AG20443 (cell line): Measurements from ENCODE around the gene TFAP2E.

Experiments
- DNase-seq: peaks from one replicate; pipeline ENCODE4 v3.0.0; 2012; ENCODE audit warnings: low spot score, mixed read lengths

TFAP2E gene

DNA sequence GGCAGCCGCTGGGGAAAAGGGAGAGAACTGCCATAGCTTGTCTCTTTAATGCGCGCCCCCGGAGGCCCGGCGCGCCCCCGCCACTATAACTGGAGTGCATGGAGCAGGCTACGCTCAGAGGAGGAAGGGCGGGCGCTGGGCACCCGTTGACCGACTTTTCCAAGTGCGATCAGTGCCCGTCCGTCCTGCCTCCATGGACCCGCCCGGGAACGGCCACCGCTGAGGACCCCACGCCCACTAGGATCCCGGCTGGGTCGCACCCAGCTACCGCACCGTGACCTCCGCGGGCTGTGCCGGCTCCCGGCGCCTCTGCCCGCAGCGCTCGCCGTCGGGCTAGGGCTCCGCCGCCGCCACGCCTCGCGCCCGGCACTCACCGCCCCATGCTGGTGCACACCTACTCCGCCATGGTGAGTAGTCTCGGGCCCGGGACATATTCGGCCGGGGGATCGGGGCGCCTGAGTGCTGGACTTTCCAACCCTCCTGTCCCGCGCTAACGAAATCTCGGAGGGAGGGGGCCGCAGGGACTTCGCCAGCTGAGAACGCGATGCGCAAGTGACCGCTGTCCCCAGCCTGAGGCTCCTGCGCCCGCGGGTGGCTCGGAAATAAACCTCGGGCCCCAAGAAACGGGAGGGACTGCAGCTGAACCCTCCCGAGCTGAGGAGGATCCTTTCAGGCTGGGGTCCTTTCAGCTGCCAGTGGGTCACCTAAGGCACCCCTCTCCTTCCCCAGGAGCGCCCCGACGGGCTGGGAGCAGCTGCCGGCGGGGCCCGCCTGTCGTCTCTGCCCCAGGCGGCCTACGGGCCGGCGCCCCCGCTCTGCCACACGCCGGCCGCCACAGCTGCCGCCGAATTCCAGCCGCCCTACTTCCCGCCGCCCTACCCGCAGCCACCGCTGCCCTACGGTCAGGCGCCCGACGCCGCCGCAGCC, at the start of gene TFAP2E:
Gene TFAP2E (plus strand): TSS at position 117 of the 927 bp plus-strand sequence. CDS start 264 bp downstream, at position 381.
- peak; percentile 77 for DNase-seq

DNA sequence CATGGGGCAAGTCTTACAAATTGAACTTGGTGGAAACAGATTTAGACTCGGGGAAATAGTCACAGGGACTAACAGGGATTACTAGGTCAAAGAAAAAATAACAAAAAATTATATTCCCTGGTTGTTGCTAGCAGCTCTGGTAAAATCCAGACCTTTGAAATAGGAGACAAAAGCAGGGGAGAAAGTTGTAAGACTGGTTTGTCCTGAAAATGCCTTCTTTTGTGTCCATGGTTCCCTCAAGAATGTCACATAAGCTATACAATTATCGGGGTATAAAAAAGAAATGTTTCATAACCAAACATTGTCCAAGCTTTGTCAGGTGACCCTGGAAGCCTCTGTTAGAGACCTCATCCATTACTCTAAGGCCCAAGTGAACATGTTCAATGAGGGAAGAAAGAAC, 49.0 kb upstream of the TFAP2E start:
- no peak for DNase-seq

DNA sequence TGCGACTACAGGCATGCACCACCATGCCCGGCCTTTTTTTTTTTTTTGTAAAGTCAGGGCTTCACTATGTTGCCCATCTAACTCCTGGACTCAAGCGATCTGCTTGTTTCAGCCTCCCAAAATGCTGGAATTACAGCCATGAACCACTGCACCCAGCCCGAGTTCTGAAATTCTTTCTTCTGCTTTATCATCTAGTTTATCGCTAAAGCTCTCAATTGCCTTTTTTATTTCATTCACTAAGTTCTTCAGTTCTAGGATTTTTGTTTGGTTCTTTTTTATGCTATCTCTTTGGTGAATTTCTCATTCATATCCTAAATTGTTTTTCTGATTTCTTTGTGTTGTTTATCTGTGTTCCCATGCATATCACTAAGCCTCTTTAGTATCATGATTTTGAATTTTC, 42.9 kb upstream of the TFAP2E start:
- DNase-seq, result no peak

DNA sequence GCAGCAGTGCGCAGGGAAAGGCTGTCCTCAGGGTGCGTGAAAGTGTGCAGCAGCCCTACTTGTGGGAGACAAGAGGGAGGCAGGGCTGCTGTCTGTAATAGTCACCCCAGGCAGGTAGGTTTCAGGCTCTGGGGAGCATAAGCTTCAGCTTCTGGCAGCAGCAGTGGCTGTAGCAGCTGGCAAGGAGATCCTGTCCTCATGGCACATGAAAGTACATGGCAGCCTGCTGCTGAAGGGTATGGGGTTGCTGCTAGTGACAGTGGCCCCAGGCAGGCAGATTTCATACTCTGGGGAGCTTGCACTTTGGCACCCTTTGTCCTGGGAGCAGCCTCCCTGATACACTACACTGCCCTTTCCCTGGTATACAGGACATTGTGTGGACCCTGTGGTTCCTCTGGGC, 42.2 kb upstream of the TFAP2E start:
- DNase-seq, result no peak

DNA sequence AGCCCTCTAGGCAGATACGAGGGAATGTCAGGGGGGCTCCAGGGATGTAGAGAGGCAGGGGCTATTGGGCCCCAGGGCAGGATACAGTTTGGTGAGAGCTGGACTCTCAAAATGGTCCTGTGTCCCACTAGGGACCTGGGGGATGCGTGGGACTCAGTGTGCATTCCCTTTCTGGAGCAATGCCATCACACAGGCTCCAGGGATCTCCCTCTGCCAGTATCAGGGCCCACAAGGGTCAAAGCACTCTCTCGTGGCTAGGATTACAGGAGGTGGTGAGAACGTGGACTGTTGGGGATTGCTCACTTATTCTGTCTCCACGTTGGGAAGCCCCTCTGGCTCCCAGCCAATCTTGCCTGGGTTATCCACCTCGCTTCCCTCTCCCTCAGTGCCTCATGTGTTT, 41.7 kb upstream of the TFAP2E start:
- no peak for DNase-seq

DNA sequence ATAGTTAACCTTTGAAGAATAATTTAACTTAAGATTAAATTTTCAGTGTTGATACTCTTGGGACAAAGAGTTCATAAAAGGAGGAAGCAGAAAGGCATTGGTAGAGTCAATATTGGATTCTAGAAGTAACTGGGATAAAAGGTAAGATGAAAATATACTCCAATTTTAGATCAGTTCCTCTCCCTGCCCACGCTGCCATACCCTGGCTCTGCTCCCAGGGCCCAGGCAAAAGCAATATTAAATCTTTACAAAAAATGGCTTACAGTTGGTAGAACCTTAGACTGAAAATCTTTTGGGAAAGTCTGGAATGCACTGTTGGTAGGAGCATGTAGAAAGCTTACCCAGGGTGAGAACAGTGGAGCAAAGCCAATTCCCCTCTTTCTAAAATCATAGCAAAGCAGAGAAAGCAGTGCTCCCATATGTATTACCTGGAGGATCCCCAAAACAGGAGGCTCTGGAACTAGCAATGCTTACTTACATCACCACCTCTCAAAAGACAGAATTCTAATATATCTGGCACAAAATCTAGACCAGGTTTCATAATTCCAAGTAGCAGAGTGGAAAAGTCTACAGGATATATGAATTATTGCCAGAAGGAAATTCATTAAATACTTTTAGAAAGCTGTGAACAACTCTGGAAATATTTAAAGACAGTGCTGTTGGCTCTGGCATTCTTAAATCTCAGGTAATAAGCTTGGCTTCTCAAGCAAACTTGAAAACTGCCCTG, 40.5 kb upstream of the TFAP2E start:
- DNase-seq, result peak; percentile 17

DNA sequence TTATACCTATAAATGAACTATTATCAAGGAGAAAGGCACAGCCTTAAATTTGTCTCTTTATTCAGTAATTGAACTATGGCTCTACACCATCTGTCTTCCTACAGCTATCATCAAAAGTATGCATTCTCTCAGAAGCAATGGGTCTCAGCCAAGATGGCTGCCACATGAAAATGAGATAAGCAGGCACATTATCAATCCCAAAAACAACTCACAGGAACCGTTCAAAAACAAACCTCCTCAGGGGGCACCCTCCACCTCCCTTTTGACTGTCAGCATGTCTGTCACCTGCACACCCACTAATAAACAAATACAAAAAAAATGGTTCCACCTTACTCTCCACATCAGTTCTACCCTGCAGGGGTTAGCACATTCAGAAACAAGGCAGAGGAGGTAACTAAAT, 39.5 kb upstream of the TFAP2E start:
- DNase-seq, result no peak

DNA sequence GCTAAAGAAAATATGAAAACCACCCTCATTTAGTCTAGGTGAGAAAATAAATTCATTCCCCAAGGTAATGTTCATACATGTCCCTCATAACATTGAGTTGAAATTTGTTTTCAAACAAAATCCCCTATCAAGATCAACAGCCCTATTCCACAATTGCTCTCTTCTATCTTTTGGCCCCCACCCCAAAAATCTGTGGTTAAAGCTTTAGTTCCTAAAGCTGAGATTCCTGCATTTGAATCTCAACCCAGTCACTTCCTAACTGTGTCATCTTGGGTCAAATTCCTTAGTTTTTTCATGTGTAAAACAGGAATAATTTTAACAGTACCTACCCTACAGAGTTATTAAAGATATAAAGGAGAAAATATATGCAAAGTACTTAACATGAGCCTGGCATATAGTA, 37.9 kb upstream of the TFAP2E start:
- DNase-seq, result no peak

DNA sequence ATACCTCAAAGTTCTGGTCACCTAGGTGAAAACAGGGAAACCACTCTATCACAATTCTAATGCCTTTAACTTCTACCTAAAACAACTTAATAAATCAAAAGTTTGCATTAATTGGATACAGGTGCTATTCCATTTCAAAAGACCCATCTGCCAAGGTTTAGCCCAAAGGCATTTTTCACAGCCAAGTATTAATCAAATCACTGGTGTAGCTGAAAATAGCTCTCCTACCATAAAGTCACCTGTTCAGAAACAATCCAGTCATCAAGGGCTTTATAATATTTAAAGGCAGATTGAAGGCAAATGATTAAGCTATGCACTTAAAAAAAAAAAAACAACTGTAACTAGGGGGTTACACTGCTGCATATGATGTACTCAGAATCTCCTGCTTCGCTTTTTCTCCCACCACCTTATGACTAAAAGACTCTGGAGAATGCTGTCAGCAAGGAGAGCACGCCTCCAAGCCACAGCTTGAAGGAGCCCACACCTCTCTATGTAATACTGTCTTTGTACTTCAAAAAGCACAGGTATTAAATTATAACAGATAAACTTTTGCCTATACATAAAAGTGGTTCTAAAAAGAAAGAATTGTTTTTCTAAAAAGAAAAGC, 36.5 kb upstream of the TFAP2E start:
- no peak for DNase-seq

DNA sequence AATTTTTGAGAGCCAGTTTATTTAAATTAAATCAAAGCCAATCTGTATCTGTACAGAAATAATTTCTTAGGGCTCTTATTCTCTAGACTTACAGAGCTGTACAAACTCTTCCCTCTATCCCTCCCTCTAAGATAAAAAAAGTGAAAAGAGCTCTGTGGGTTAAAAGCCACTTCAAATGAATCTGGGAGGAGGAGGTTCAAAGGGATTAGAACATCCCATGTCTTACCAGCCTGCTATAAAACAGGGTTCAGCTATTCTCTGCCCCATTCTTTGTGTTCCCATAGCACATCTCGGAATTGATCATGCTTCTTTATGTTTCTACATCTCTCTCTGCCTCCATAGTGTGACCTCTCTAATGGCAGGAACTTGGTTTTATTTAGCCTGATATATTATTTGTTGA, 35.3 kb upstream of the TFAP2E start:
- DNase-seq, result no peak

DNA sequence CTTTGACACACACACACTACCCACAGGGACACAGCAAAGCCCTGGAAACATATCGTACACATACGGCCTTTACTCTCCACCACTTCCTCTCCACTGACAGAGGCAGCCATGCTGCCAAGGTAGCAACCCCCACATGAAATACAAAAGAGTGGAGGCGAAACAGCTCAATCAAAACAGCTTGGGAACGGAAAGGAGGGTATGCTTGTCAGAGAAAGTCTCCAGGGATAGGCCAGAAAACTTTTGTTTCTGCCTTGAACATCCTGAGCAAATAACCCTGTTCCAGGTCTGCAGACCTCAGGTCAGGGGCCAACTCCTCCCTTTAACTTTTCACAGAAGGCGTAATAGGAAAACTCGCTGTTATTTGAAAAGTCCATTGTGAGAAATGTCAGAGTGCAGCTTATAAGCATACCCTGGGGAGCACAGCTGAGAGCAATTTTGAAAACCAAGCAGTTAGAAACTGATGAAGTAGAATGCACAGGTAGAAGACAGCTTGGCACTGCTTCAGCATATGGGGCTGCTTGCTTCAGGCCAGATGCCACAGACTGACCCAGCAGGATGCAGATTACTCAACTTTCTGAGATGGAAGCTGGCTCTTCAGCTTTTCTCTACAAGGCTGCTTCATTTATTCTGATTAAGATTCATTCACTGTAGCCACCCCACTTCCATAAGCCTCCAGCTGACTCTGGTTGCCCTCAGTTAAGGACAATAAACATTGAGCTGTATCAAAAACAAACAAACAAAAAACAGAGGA, 33.9 kb upstream of the TFAP2E start:
- peak; percentile 36 for DNase-seq

DNA sequence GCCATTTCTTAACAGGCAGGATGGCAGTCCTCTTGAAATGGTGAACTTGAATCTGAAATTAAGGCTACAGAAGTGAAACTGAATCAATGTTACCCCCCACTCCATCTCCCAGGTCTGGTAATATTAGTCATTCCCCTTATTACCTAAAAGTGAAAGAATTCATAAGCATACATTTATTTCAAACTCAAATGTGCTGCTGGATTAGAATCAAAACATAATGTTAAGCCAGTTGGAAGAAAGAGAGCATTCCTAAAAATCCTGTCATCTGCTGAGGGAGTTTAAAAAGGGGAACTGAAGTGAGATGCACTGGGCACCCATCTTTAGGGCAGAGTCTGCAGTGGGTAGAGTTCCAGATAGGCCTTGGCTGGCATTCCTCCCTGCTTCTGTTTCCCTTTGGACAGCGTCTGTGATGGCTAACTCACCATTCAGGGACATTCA, 33.3 kb upstream of the TFAP2E start:
- peak; percentile 53 for DNase-seq

DNA sequence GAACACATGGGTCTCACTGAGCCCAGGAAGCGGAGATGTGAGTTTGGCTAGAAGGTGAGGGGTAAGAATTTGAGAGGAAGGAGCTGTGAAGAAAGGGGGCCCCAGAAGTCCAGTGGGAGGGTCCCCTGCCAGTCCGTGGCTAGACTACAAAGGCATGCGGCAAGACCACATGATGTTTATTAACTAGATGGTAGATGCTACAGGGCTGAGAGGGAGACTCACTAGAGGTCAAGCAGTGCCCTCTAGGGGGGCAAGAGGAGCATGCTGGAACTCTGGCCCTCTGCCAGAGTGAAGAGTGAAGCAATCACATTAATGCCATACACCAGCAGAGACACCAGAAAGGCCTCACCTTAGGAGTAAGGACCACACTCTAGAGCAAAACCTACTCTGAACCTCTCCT, 28.1 kb upstream of the TFAP2E start:
- DNase-seq, result no peak

DNA sequence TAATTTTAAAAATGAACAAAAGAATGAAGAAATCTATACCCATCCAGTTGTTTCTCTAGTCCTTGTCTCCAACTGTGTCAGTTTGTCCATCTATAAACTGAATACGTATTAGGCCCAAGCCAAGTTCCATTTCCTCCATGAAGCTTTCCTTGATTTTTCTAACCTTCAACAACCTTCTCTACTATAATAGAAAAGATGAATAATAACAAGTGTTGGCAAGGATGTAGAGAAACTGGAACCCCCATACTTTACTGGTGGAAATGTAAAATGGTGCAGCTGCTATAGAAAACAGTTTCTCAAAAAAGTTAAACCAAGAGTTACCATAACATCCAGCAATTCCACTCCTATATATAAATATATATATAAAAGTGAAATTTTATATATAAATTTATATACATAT, 26.5 kb upstream of the TFAP2E start:
- DNase-seq, result no peak

DNA sequence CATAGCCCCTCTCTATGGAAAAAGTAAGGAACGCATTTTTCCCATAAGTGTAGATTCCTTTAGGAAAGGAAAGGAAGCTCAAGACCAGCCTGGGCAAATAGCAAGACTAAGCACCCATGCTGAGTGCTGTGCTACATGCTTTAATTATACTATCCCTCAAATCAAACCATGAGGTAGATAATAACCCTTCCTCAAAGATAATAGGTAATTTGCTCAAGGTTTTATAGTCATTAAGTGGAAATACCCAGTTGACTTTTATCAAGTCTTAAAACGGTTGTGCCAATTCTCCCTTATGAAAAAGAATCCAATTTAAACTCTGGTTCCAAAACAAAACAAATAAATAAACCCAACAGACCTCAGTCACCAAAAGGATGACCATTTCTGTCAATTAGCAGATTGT, 19.3 kb upstream of the TFAP2E start:
- DNase-seq, result no peak

DNA sequence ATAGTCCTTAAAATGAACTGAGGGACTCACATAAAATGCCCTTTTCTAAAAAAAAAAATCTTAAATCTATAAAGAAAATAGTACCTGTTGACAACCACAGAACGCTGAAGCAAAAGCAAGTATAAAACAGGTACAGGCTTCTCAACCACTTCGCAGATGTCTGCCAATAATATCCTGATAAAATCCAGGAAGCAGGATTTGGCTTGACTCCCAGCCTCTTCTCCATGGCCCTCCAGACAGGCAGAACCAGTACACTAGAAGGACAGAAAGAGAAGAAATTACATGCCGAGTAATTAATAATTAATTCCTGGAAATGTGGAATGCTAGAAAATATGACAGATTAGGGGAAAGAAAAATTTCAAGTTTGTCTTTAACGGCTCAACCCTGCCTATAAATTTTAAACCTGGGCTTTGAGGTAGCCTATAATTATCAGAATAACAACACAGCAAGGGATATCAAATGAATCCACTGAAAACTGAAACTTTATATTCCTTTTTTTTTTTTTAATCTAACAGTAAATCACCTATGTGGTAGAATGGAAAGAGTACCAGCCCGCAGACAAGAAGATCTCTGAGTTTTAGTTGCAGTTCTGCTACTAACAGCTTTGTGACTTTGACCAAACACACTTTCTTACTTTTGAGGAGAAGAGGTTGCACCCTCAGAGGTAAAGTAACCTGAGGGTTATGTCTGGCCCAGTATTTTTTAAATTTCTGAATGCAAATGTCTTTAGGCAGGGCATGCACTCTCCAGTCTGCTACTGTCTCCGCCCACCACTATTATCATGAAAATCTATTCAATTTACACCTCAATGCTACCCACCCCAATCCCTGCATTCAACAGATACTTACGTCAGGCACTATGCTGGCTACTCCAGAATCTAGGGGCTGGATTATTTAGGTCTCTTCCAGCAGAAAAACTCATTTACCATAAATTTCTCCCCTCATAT, 18.6 kb upstream of the TFAP2E start:
- no peak for DNase-seq

DNA sequence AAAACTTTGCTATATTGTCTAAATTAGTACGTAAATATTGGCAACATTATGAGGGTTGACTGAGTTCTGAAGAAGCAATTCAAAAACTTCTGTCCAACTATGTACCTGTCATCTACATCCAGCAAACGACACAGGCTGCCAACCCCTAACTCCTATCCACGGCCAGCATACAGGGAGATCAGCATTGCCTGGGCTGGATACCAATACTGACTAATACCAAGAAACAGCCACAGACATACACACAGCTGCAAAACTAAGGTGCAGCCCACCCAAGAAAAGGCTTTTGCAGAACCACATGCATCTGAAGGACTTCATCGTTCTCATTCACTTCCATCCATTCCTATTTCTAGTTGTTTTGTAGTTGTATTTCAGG, 17.9 kb upstream of the TFAP2E start:
- no peak for DNase-seq

DNA sequence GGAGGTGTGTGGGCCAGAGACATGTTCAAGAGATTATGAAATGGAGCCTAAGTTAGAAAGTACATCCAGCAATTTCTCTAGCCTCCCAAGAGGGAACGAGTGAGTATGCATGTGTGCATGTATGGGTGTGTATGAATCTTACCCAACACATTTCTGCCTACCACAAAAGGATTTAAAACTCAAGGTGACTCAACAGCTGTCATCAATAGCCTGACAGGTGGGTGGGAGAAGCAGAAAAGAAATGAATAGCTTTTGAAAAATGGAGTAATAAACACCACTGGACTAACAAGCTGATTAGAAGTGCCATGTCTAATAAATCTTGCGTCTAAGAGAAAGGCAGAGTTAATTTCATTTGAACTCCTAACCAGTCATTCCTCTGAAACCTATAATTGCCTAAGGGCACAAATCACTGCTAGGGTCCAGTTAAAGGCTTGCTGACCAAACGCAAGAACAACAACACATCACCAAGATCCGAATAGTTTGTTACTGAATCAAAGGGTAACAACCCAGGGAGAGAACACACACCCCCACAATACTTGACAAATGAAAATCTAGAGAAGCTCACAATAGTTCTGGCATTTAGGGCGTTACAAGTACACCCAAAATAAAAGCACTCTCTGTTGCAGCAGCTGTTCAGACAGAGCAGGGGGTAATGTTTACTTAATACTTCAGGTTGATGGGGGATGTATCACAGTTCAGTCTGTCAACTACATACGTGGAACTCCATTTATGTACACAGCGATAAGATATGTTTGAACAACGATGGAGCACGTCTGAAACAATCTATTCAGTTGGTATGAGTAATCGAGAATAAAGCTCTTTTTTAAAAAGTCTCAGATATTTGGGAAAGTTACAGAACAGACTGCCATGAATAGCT, 17.3 kb upstream of the TFAP2E start:
- no peak for DNase-seq

DNA sequence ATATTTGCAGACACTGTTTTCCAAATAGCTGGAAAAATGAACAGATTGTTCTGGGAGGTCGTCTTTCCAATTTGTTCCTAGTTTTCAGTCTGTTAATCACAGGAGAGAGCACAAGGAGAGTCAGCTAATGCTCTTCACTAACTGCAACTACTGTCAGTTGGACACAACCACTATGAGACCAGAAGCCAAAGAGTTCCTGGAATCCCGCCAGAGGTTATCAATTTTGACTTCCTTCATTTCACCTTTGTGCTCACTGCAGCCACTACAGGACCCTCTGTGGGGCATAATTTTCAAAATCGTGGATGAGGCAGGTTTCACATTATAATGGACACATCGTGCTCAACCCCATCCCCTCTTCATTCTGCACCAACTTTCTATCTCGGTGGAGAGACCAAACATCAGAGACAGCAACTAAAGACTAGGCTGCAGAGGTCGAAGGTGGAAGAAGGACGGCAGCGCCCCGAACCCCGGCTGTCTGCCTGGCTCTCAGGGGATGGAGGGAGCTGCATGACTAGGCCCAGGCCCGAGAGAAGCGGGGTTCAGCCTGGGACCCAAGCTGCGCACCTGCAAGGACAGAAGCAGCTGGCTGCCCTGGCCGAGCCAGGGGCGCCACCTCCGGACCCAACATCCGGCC, 16.5 kb upstream of the TFAP2E start:
- no peak for DNase-seq
